ENCODE results near the gene DCP2.

Gene DCP2

DNA sequence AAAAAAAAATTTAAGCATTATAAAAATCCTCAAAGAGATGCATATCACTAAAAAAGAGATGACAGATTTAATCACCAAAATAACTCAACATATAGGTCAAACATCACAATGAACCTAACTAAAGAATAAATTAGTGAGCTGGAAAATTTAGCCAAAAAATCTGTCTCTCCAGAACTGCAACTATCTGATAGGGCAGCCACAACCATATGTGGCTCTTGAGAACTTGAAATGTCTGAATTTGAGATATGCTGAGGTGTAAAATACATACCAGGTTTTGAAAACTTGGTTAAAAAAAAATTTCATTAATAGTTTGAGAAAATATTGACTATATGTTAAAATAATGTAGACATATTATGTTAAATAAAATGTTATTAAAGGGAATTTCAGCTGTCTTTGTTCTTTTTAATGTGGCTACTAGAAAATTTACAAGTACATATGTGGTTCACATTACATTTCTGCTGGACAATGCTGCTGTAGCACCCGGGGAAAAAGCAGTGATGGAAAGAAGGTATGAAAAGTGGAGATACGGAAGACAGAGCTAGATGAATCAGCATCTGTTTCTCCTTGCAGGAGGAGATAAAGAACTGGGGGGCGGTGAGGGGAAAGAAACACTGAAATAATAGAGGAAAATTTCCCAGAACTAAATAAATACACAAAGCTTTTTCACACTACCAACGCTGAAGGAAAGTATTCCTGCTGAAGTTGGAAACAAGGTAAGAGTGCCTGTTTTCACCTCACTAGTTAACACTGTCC lies 66.1 kb downstream of the DCP2 start:
- DNase-seq (ENCODE audit: low read depth in 3 of 3, low spot score in 1 of 3) = no peak

DNA sequence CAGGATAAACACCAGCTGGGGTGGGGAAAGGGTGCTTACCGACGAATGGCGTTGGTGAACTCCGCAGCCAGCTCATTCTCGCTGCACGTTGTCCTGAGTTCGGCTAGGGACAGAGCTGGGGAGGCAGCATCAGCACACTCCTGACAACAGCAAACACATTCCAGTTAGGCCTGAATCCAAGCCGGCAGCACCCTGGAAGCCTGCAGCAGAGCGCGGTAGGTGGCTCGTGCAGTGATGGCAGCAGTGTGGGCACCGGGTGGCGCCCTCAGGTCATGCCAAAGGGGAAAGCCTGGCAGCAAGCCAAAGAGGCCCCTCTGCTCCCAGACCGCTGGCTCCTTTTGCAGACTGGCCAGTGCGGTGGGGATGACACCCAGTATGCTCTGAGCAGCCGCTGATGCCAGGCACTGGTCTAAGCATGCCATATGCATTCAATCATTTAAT lies 66.9 kb downstream of the DCP2 start:
- DNase-seq (ENCODE audit: low read depth in 3 of 3, low spot score in 1 of 3) = no peak

DNA sequence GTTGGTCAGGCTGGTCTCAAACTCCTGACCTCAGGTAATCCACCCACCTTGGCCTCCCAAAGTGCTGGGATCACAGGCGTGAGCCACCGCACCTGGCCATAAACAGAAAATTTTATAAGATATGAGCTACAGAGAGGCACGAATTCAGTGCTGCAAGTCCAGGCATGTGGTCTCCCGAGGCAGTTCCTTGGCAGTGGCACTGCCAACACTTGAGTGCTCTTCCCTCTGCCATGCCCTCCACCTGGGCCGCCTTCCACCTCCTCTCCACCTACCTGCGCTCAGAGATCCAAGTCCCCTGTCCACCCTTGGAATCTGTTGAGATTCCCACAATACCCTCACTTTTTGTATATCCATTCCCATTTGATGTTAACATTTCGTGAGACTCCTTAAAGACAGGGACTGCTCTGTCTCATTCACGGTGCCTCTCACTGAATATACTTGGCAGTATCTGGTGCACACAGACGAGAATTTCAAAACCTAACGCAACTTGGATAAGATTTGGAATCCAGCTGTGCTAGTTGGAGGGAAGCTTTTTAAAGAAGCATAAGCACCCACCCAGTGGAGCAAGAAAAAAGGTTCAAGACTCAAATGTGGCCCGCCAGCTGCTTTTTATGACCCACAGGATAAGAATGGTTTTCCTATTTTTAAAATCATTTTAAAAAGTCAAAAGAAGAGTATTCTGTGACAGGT lies 68.3 kb downstream of the DCP2 start:
- no peak for DNase-seq (ENCODE audit: low read depth in 3 of 3, low spot score in 1 of 3)

DNA sequence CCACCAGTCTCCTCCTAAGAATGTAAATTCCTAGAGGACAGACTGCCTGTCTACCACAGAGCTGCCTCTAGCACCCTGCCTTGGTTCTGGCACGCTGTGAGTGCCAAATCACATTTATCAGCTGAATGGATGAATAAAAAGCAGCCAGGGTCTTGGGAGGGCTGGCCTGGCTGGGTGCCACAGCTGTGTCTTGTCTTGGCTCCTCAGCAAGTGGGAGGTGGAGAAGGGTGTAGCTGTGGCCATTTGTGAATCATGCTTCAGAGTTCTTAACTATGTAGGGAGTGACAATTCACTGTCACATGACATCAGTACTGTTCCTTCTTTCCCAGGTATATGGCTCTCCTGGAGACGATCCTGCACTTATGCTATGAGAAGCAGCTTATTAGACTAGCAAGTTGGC lies 70.6 kb downstream of the DCP2 start:
- no peak for DNase-seq (ENCODE audit: low read depth in 3 of 3, low spot score in 1 of 3)

DNA sequence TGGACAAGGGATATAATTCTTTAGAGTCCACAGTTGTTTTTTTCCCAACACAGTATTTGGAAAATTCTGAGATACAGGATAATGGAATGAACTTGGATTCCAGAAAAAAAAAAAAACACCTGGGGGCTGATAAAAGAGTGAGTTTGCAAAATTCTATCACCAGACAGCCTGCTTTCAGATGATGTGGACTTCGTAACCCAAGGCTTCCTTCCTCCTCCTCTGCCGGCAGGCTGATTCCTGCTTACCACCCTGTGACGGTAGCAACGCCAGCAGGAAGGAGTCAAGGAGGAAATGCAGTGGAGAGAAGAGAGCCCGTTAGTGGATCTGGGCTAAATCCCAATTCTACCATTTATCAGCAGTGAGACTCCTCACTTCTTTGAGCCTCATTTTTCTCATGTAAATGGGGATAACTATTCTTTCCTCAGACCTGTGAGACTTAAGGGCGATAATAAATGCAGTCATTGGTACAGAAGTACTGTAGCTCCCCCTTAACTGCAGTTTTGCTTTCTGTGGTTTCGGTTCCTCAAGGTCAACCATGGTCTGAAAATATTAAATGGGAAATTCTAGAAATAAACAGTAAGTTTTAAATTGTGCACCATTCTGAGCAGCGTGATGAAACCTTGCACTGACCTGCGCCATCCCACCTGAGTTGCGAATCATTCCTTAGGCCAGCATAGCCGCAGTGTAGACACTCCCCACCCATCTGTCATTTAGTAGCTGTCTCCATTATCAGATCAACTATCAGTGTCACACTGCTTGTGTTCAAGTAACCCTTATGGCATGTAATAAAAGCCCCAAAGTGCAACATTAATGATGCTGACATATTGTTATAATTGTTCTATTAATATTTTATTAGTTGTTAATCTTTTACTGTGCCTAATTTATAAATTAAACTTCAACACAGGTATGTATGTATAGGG lies 71.4 kb downstream of the DCP2 start:
- DNase-seq (ENCODE audit: low read depth in 3 of 3, low spot score in 1 of 3) = no peak

DNA sequence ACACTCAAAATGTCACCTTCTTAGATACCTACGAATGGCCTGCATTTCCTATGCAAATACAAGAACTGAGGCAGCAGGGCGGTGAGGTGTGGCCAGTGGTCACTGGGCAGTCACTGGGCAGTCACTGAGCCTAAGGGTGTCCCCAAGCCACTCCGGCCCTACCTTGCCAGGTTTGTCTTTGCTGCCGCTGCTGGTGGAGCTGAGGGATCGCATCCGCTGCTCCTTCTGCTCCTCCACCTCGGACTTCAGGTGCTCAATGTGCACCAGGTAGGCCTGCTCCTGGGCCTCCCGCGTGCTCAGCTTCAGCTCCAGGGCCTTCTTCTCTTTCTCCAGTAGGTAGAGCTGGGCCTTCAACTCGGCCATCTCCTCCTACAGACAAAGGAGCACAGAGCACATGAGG lies 72.3 kb downstream of the DCP2 start:
- DNase-seq (ENCODE audit: low read depth in 3 of 3, low spot score in 1 of 3) = no peak

DNA sequence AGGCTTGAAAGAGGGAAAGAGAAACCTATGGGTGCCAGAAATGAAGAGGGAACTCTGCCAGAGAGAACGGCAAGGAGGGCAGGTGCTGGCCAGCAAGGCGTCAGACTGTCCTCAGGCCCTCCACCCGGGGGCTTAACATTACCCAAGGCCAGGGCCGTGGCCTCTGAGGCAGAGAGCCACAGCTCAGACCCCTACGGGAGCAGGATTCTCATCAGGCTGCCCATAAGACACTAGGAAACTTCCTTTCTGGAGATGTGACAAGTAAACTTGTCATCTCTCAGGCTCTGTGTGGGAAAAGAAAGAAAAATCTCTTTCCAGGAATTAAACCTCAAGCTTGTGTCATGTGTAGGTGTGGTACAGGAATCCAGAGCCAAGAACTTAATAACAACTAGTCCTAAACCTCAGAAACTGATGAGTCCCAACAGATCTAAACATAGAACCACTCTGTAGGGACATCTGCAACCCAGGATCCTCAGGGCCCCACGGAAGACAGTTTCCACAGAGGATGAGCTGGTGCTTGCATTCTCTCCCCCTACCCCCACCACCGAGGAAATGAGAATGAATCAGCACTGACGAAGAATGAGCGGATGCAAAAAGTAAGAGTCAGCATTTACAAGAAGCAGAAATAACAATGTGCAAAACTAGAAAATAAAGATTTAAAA lies 74.3 kb downstream of the DCP2 start:
- DNase-seq (ENCODE audit: low read depth in 3 of 3, low spot score in 1 of 3) = no peak

DNA sequence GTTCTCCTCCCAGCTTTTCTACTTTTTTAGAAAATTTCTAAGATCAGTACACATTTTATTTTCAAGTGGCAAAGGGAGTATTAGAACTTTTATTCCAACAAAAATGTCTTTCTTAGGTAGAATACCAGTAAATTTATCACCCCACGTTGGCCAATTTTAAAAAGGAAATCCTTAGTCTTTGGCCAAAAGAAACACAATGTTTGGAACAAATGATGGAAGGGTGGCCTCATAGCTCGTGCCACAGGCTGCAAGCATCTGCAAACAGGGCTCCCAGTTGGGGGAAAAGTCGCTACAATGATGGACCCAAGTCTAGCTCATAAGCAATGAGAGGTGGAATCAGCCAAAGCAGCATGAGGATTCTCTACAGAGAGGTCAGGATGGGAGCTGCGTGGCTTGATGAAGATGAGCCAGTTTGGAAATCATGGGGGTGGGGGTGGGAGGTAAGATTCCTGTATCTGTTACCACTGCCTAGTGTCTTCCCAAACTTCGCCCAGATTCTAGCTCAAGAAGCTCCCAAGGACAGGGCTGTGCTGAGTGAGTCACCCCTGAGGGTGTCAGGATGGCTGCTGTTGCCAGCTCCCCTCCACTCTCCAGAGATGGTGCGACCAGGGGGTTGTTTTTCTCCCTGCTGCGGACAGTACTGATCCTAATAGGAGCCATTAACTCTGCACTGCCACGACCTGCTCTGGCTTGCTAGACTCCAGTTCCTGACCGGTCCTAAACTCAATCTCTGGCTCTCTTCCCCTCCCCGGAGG lies 75.6 kb downstream of the DCP2 start:
- no peak for DNase-seq (ENCODE audit: low read depth in 3 of 3, low spot score in 1 of 3)

DNA sequence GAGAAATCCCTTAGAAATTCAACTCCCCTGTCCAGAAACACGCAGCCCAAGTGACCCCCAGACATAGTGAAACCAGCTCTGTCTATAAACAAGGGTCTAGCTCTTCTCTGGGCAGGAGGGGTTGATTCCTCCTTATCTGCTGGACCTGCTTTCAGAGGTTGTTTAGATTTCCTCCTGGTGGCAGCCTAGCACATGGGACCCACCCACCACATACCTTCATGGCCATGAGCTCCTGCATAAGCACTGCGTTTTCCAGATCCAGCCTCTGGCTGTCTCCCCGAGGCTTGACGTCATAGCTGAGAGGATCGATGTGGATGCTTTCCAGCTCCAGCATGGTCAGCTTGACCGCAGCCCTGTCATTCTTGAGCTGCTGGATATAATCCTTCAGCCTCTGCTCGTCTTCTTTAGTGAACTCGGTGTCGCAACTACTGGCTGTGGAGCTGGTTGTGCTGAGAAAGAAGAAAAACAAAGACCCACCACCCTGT lies 77.0 kb downstream of the DCP2 start:
- no peak for DNase-seq (ENCODE audit: low read depth in 3 of 3, low spot score in 1 of 3)

DNA sequence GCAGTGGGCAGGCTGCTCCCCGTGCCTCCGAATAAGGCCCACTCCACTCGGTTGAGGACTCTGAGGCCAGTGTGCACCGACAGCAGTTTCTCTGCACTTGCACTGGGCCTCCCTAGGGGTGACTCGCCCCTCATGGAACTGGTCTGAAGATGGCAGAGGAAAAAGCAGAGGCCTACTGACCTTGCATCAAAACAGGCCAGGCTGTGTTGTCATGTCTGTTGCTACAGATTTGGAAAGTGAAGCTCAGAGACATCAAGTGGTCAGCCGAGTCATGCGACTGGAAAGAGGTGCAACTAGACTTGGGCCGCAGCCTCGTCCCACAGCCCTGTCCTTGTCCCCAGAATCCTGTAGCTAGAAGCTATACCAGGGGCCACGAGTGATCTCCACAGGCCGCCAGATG lies 78.3 kb downstream of the DCP2 start:
- DNase-seq (ENCODE audit: low read depth in 3 of 3, low spot score in 1 of 3) = no peak

DNA sequence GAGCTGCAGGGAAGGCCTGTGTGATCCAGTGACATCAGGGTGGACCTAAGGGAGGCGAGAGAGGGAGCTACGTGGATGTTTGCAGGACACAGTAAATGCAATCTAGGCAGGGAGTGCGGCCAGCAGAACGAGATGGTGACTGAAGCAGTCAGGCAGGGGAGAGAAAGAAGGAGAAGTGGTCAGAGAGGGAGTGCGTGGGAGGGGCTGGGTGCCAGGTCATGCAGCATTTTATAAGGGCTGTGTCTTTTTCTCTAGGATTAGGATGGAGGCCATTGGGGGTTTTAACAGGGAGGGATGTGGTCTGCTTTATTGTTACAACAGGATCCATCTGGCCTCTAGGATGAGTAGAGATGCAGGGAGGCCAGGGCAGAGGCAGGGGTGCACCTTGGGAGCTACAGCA lies 80.4 kb downstream of the DCP2 start:
- no peak for DNase-seq (ENCODE audit: low read depth in 3 of 3, low spot score in 1 of 3)

DNA sequence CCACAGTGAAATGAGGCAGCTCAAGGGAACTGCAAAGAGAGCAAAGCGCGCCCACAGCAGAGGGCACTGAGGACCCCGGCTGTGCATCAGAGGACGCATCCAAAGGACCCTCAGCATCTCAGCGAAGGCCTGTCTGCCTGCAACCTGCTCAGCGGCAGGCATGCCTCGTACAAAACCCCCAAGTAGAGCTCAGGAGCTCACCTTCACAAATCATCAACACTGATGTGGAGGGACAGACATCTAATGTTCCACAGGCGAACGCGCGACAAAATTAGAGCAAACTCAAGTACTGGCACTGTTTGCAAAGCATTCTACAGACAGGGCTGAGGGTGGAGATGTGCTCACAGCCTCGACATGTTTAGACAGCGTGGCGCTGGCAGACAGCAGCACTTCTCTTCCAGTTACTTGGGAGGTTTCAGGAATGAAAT lies 81.0 kb downstream of the DCP2 start:
- no peak for DNase-seq (ENCODE audit: low read depth in 3 of 3, low spot score in 1 of 3)

DNA sequence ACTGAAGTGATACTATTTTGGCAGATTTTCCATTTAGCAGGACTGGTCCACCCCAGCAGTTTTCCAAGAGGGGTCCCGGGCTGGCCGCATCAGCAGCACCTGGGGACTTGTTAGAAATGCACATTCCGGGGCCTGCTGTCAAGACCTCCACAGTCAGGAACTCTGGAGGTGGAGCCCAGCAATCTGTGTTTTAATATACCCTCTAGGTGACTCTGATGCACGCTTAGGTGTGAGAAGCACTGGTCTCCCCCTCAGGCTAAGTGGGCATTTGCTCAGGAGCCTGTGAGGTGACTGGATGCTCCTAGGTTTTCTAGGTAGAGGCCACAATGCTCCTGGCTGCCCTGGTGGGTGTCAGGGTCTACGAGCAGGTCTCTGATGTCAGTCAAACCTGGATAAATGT lies 81.7 kb downstream of the DCP2 start:
- no peak for DNase-seq (ENCODE audit: low read depth in 3 of 3, low spot score in 1 of 3)

DNA sequence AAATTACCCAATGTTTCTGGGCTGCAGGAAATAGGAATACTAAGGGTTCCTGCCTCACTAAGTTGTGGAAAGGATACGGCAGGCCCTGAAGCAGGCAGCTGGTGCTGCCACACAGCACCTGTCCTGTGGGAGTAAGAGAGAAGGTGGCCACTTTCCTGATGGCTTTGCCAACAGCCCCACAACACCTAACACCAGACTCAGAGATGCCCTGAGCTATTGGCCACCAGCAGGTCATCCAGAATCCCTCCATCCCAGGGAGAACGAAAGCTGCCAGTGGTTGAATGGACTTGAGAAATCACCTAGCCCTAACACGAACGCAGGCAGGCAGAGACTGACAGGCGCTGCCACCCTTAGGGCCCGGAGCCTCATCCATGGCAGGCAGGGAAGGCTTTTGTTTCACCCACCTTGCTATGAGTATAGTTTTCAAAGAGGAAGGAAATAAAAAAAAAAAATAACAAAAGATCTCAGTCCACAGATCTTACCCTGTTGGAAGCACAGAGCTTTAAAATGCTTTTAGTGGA lies 82.2 kb downstream of the DCP2 start:
- no peak for DNase-seq (ENCODE audit: low read depth in 3 of 3, low spot score in 1 of 3)

DNA sequence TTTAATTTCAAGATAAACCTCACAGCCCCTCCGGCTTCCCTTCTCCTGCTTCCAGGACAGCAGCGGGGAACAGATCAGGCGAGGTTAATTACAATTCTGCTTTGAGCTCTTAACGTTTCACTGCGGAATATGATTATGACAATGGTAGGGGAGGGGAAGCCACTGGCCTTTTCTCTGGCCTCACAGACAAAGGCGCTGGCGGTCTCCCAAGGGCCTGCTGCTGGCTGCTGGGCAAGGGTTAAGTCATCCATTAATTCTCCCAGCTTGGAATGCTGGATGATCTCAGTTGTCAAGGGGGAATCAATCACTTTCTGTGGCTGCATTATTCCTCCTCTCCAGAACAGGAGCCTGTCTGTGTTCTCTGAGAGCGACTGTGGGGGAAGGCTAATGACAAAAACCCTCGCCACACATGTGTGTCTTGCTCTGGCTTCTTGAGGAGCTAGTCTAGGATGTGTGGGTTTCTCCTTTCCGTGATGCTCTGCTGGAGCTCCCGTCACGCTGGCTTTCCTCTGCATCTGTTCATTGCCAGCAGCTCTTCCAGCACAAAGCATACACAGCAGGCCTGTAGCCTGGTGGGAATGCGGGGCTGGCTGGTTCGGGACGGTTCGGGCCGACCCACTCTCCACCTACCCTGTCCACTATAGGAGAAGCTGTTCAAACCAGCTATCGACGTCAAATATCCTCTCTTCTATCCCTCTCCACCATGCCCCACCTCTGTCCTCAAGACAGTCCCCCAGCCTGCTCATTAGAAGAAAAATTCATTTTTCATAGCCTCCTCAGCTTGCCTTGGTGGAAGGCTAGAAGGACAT lies 82.8 kb downstream of the DCP2 start:
- DNase-seq (ENCODE audit: low read depth in 3 of 3, low spot score in 1 of 3) = no peak

DNA sequence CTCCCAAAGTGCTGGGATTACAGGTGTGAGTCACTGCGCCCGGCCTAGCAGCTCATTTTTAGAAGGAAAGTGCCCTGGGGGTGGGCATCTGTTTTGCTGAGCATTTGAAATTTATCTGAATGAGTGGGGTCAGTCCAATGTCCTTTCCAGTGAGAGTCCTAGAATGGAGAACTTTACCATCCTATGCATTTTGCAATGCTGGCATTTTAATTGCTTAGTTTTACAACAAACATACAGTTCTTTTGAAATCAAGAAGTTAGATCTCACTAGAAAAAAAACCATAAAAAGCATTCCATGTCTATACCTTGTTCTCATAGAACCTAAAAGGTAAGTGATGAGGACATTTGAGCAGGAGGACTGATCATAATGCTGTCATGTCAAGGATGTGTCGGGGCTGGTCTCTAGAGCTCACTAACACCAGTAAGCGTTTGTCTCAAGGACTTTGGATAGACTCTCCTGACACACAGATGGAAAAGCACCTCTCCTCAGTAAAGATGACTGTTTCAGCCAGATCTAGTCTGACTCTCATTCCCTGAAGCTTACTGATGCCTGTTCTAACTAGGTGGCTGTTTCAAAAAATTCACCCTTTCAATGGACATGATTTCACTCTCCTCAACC lies 83.9 kb downstream of the DCP2 start:
- no peak for DNase-seq (ENCODE audit: low read depth in 3 of 3, low spot score in 1 of 3)

DNA sequence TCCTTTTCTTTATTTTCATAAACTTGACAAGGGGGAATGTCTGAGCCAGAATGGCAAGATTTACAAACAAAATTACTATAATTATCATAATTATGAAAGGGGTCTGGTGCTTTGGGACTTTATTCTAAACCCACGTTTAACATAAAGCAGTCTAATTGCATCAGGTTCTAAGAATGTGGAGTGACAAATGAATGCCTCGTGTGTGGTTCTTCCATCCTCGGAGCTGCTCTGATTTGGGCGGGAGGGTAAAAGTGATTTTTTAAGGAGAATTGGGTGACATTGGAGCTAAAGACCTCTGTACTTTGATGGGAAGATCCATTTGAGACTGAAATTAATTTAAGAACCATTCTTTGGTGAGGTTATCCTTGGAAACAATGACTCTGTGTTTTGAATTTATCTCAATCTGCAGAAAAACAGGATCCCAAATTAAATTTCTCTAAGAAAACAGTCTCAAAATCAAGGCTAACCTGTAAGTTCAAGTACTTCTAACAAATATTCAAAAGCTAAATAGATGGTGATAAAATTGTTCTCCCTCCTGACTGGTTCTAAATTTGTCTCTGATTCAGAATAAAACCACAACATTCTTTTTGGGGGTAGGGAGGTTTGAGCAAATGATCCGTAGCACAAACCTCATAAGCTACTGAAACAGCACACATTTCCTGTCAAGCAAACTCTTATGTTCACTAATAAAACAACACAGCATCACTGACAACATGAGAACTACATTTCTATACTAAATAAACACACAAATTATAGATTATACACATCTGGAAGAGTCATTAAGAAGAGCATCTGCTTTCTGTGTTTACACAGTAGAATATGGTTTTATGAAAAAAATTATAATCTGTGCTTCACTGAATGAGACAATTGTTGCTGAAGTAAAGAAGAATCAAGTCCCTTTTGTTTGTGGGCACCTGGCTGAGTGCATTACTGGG lies 85.5 kb downstream of the DCP2 start:
- DNase-seq (ENCODE audit: low read depth in 3 of 3, low spot score in 1 of 3) = no peak
